ENCODE results near the gene SMYD3. TPM values are rescaled to one million over a fixed set of nuclear protein-coding genes. Genes with fewer than 3 reads are reported as not detected.
A peak's percentile ranks its signal among the peaks of the same experiment; 100 is the strongest.

The SMYD3 gene
- total RNA-seq, 1 donor from 2014 or later: 29.3 TPM

DNA sequence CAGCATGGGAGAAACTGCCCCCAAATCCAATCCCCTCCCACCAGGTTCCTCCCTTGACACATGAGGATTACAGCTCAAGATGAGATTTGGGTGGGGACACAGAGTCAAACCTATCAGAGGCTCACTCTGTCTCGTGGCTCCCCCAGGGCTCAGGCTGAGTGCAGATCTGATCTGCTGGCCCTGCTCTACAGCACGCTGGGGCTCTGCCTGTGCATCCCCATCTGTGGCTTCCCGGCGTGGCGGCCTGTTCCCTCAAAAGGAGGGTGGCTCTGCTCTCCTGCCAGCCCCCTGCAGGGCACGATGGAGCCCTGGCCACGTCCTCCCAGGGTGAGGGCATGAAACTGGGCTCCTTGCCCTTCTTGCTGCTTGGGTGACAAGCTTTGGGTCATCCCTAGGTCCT lies 19.8 kb upstream of the SMYD3 start:
- no peak overlapping the region for H3K4me3 Mint-ChIP-seq (ENCODE audit: unreplicated experiment)
- peak overlapping the region; percentile 24 for H3K27ac Mint-ChIP-seq (ENCODE audit: unreplicated experiment)
- H3K4me1 Mint-ChIP-seq (ENCODE audit: low read depth): no peaks in the 10 kb centered on the region
- no peaks in the 10 kb centered on the region for H3K27me3 Mint-ChIP-seq (ENCODE audit: low read depth)
- H3K36me3 Mint-ChIP-seq (ENCODE audit: low read depth): peaks cover 6% of the 10 kb centered on the region
- peaks cover 13% of the 10 kb centered on the region for H3K9me3 Mint-ChIP-seq (ENCODE audit: low read depth)
- TF ChIP-seq, protein P1, sequence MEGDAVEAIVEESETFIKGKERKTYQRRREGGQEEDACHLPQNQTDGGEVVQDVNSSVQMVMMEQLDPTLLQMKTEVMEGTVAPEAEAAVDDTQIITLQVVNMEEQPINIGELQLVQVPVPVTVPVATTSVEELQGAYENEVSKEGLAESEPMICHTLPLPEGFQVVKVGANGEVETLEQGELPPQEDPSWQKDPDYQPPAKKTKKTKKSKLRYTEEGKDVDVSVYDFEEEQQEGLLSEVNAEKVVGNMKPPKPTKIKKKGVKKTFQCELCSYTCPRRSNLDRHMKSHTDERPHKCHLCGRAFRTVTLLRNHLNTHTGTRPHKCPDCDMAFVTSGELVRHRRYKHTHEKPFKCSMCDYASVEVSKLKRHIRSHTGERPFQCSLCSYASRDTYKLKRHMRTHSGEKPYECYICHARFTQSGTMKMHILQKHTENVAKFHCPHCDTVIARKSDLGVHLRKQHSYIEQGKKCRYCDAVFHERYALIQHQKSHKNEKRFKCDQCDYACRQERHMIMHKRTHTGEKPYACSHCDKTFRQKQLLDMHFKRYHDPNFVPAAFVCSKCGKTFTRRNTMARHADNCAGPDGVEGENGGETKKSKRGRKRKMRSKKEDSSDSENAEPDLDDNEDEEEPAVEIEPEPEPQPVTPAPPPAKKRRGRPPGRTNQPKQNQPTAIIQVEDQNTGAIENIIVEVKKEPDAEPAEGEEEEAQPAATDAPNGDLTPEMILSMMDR (IDR thresholded peaks at IDR 0.05): no peak
- no peak for DNase-seq (ENCODE audit: low spot score)

DNA sequence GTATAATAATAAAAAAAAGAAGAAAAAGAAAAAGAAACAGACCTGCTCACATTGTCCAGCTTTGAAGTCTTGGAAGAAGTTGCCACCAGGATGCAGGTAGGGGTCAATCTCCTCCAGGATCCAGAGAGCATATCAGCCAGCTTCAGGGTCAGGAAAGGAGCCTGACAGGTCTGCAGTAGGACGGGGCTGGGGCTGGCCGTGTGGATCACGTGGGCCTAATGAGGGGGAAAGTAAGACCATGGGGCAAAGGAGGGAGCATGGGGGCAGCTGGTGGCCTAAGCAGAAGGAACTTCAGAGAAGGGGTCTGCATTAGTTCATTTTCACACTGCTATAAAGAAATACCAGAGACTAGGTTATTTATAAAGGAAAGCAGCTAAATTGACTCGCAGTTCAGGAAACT lies 19.3 kb upstream of the SMYD3 start:
- Mint-ChIP-seq H3K4me3 (ENCODE audit: unreplicated experiment) (no peak overlapping the region), H3K27ac (ENCODE audit: unreplicated experiment) (no peak overlapping the region)

DNA sequence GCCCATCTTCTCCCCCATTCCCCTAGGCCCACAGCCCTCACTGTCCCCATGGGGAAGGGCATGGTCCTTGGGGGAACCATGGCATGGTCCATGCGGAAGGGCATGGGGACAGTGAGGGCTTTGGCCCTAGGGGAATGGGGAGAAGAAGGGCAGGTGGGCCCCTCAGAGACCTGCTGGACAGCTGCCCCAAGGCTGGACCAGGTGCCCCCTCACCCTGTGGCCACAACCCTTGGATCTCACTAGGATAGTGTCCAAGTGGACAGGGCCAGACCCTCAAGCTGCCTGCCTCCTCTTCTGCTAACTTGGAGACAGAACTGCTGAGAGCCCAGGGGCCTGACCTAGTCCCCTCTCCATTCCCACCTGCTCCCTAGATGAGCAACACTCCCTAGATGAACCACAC lies 12.4 kb upstream of the SMYD3 start:
- Mint-ChIP-seq H3K4me3 (ENCODE audit: unreplicated experiment) (no peak overlapping the region), H3K27me3 (ENCODE audit: low read depth) (no peaks in the 10 kb centered on the region), H3K36me3 (ENCODE audit: low read depth) (peaks cover under 1% of the 10 kb centered on the region), H3K4me1 (ENCODE audit: low read depth) (no peaks in the 10 kb centered on the region), H3K9me3 (ENCODE audit: low read depth) (peaks cover 13% of the 10 kb centered on the region), H3K27ac (ENCODE audit: unreplicated experiment) (no peak overlapping the region)
- no peak for DNase-seq (ENCODE audit: low spot score)
- TF ChIP-seq, protein P1 (IDR thresholded peaks at IDR 0.05): no peak

More for the DNA sequence above, 19.3 kb upstream of the SMYD3 start:
- TF ChIP-seq, protein P1 (IDR thresholded peaks at IDR 0.05): no peak
- no peaks in the 10 kb centered on the region for H3K27me3 Mint-ChIP-seq (ENCODE audit: low read depth)
- H3K4me1 Mint-ChIP-seq (ENCODE audit: low read depth): no peaks in the 10 kb centered on the region
- H3K9me3 Mint-ChIP-seq (ENCODE audit: low read depth): peaks cover 12% of the 10 kb centered on the region
- H3K36me3 Mint-ChIP-seq (ENCODE audit: low read depth): peaks cover 6% of the 10 kb centered on the region
- no peak for DNase-seq (ENCODE audit: low spot score)

DNA sequence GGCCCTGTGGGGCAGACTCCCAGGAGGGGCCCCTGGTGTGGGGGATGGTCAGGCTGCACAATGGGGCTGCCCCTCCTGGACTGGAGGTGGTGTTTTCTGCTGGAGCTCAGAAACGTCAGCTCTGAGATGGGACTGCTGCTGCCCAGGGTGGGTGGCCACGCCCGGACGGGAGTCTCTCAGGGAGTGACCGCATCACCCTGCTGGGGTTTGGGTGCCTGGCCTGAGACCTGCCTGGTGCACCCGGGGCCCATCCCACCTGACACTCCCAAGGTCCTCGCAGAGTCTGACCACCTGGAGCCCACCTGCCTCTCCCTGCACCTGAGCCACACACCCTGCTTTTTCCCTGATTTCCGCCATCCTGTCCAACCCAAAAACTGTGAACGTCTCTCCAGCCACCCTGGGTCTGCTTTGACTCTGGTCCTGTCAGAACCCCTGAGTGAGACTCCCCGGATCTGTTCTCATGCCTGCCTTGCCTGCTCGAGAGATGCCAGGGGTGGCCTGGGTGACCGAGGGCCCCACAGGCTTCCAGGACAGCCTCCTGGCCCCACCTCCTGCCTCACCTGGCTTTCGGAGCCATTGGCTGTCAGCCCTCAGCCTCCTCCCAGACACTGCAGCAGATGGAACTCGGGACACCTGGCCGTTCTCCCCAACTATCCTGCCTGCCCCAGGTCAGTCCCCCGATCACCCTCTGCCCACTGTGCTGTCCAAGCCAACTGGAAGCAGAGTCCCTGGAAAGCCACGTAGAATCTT lies 11.6 kb upstream of the SMYD3 start:
- peaks cover 19% of the 10 kb centered on the region for H3K9me3 Mint-ChIP-seq (ENCODE audit: low read depth)
- H3K27me3 Mint-ChIP-seq (ENCODE audit: low read depth): no peaks in the 10 kb centered on the region
- DNase-seq (ENCODE audit: low spot score): no peak
- H3K36me3 Mint-ChIP-seq (ENCODE audit: low read depth): peaks cover 4% of the 10 kb centered on the region
- no peak overlapping the region for H3K27ac Mint-ChIP-seq (ENCODE audit: unreplicated experiment)
- TF ChIP-seq, protein P1 (IDR thresholded peaks at IDR 0.05): no peak
- no peak overlapping the region for H3K4me3 Mint-ChIP-seq (ENCODE audit: unreplicated experiment)
- no peaks in the 10 kb centered on the region for H3K4me1 Mint-ChIP-seq (ENCODE audit: low read depth)

DNA sequence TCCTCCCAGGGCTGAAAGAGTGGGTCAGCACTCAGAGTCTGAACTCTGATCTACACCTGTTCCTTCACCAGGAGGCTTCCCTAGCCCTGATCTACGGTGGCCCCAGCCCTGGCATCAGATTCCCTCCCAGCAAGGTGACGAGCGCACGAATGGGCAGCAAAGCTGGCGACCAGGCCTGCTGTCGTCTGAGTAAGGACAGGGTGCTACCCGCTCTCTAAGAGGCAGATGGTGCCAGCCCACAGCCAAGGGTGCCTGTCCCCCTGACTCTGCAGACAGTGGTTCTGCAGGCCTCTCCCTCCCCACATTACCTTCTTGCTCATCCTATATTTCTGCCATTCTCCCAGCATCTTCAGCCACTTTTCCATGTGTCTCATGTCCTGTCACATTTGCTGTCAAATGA lies 10.3 kb upstream of the SMYD3 start:
- Mint-ChIP-seq H3K36me3 (ENCODE audit: low read depth) (peaks cover 4% of the 10 kb centered on the region), H3K27me3 (ENCODE audit: low read depth) (no peaks in the 10 kb centered on the region), H3K4me3 (ENCODE audit: unreplicated experiment) (no peak overlapping the region), H3K4me1 (ENCODE audit: low read depth) (no peaks in the 10 kb centered on the region), H3K9me3 (ENCODE audit: low read depth) (peaks cover 19% of the 10 kb centered on the region), H3K27ac (ENCODE audit: unreplicated experiment) (no peak overlapping the region)
- TF ChIP-seq, protein P1 (IDR thresholded peaks at IDR 0.05): no peak
- no peak for DNase-seq (ENCODE audit: low spot score)
